Effector memory CD4-positive, alpha-beta T cell (primary cell): Measurements from ENCODE around the gene TMEM208.
A peak's percentile ranks its signal among the peaks of the same experiment; 100 is the strongest.

Experiments
- DNase-seq, 3 donors: peaks; one replicate each; pipeline ENCODE4 v3.0.0-alpha.2; 2020
- H3K27ac ChIP-seq: 2 replicates; pipeline ENCODE4 v1.7.0; 2013; ENCODE audit warnings: mild to moderate bottlenecking, low read length, moderate library complexity; ENCODE audit not compliant: insufficient read depth, poor library complexity, severe bottlenecking
- H3K27me3 ChIP-seq: replicated peaks from 2 replicates; pipeline ENCODE4 v1.7.0; 2013; ENCODE audit warnings: mild to moderate bottlenecking, low read length; ENCODE audit not compliant: insufficient read depth, control insufficient read depth, poor library complexity, severe bottlenecking
- H3K36me3 ChIP-seq: 2 replicates; pipeline ENCODE4 v1.7.0; 2013; ENCODE audit warnings: mild to moderate bottlenecking, low read length, moderate library complexity; ENCODE audit not compliant: control insufficient read depth, insufficient read depth
- H3K4me1 ChIP-seq: 2 replicates; pipeline ENCODE4 v1.7.0; 2013; ENCODE audit warnings: low read length, mild to moderate bottlenecking; ENCODE audit not compliant: control insufficient read depth, insufficient read depth, poor library complexity, severe bottlenecking
- H3K4me3 ChIP-seq: 2 replicates; pipeline ENCODE4 v1.7.0; 2013; ENCODE audit warnings: low read length, low read depth, mild to moderate bottlenecking; ENCODE audit not compliant: insufficient read depth, poor library complexity, severe bottlenecking
- H3K9me3 ChIP-seq: 2 replicates; pipeline ENCODE4 v1.7.0; 2013; ENCODE audit warnings: mild to moderate bottlenecking, low read length, moderate library complexity; ENCODE audit not compliant: control insufficient read depth

The TMEM208 gene

DNA sequence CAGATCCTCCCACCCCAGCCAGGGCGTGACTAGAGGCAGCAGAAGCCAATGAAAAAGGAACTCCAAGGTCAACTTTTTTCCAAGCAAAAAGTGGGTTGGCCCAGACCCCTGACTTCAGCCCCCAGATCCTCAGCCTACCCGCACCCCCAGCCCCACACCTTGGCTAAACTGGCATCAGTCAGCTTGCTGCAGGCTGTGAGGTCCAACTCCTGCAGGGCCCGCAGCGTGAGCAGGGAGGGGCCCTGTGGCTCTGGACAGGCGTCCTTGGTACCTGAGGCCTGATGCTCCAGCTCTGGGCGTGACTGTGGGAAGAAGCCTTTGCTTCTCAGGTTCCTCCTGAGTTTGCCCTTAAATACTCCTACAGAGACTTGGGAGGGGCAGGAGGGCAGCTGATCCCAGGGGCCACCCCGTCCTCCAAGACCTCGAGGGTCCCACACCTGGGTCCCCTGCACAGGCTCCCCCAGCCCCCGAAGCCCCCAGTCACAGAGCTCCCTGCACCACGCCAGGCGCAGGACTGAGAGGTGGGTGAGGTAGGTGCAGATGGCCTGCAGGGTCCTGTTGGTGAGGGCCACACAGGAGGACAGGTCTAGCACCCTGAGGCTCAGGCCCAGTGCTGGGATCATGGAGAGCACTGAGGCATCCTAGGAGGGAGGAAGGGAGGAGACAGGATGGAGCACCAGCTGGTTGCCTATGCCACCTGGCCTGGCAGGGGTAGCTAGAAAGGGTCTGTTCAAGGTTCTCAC is 18.6 kb upstream of the TMEM208 start:
- DNase-seq, result no peak
- H3K27ac ChIP-seq, result no peak overlapping the region
- H3K27me3 ChIP-seq, result no peaks in the 10 kb centered on the region
- H3K36me3 ChIP-seq, result peaks cover 6% of the 10 kb centered on the region
- H3K4me1 ChIP-seq, result no peaks in the 10 kb centered on the region
- no peak overlapping the region for H3K4me3 ChIP-seq
- H3K9me3 ChIP-seq, result no peaks in the 10 kb centered on the region

DNA sequence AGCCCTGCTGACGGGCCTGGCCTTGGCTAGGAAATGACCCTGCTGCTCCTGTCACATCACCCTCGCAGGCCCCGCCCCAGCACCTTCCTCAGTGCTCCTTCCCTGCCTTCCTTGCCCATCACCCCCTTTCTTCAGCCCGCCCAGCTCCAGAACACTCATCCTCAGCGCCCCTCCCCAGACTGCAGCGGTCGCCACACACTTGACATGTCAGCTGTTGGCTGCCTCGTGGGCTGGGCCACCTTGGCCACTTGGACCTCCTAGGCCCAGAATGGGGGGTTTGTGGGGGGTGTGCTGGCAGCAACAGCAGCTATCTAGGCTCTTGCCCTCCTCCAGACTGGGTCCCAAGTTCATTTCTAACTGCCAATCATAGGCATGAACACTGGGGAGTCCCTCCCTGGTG is 17.4 kb upstream of the TMEM208 start:
- Histone ChIP-seq H3K27ac (no peak overlapping the region), H3K27me3 (no peaks in the 10 kb centered on the region), H3K36me3 (no peaks in the 10 kb centered on the region), H3K4me1 (no peaks in the 10 kb centered on the region), H3K9me3 (no peaks in the 10 kb centered on the region), H3K4me3 (no peak overlapping the region)
- DNase-seq, result no peak

DNA sequence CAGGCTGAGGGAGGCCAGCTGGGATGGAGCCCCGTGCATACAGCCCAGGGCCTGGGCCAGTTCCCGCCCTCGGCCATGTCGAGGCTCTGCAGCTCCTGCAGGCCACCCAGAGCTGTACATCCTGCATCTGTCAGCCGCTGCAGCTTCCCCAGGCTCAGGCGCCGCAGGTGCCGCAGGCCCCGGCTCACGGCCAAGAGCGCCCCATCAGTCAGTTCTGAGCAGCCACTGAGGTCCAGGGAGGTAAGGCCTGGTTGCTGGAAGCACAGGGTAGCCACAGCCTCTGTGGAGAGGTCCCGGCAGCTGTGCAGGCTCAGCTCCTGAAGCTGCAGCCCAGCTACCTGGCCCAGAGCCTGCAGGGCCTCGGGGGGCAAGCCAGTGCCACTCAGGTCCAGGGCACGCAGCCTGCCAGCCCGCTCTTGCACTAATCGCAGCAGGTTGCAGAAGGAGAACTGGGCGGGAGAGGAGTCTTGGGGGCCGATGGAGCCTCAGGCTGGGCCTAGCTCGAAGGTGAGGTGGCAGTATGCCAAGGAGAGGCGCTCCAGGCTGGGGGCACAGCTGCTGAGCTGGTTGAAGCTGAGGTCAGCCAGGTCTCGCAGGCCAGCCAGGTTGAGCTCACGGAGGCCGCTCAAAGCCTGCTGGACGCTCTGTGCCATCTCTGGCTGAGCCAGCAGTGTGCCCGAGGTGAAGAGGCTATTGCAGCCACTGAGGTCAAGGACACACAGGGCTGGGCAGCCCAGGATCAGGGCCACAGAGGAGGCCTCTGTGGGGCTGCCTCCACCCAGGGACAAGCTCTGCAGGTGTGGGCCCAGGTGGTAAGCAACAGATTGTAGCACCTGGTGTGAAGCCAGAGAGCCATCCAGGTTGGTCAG is 16.6 kb upstream of the TMEM208 start:
- Histone ChIP-seq H3K27ac (no peak overlapping the region), H3K9me3 (no peaks in the 10 kb centered on the region), H3K36me3 (no peaks in the 10 kb centered on the region)

DNA sequence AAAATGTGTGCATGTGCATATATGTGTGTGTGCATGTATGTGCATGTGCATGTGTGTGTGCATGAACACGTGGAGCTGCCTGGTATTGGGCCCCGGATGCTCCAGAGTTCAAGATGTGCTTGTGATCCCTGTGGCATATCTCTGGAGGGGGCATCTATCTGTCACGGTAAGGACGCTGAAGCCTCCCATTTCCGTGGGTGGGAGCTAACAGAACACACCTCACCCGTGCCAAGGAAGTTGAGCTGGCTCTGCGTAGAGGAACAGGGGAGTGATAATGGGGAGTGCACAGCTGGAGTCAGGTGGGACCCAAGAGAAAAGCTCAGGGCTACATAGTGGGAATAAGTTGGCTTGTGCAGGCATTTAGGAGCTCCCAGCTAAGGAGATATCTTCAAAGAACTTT is 15.3 kb upstream of the TMEM208 start:
- no peak overlapping the region for H3K4me3 ChIP-seq

More for the DNA sequence above, 16.6 kb upstream of the TMEM208 start:
- Histone ChIP-seq H3K27me3 (no peaks in the 10 kb centered on the region), H3K4me1 (no peaks in the 10 kb centered on the region), H3K4me3 (no peak overlapping the region)
- DNase-seq, result no peak

DNA sequence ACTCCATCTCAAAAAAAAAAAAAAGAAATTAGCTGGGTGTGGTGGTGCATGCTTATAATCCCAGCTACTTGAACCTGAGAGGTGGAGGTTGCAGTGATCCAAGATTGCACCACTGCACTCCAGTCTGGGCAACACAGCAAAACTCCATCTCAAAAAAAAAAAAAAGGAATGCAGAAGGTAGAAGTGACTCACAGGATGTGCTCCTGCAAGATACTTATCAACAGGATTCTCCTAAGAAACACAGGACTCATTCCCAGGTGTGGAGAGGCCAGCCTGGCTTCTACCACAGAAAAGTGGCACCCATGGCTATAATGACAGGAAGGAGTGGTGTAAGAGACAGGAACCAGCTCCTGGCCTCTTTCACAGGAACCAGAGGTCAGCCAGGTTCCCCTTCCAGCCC is 14.2 kb upstream of the TMEM208 start:
- Histone ChIP-seq H3K36me3 (no peaks in the 10 kb centered on the region), H3K4me1 (no peaks in the 10 kb centered on the region), H3K27me3 (no peaks in the 10 kb centered on the region), H3K27ac (no peak overlapping the region), H3K9me3 (no peaks in the 10 kb centered on the region), H3K4me3 (no peak overlapping the region)
- DNase-seq, result no peak

More for the DNA sequence above, 15.3 kb upstream of the TMEM208 start:
- H3K9me3 ChIP-seq, result no peaks in the 10 kb centered on the region
- H3K27ac ChIP-seq, result no peak overlapping the region
- no peaks in the 10 kb centered on the region for H3K36me3 ChIP-seq
- no peaks in the 10 kb centered on the region for H3K27me3 ChIP-seq
- no peak for DNase-seq
- H3K4me1 ChIP-seq, result no peaks in the 10 kb centered on the region

DNA sequence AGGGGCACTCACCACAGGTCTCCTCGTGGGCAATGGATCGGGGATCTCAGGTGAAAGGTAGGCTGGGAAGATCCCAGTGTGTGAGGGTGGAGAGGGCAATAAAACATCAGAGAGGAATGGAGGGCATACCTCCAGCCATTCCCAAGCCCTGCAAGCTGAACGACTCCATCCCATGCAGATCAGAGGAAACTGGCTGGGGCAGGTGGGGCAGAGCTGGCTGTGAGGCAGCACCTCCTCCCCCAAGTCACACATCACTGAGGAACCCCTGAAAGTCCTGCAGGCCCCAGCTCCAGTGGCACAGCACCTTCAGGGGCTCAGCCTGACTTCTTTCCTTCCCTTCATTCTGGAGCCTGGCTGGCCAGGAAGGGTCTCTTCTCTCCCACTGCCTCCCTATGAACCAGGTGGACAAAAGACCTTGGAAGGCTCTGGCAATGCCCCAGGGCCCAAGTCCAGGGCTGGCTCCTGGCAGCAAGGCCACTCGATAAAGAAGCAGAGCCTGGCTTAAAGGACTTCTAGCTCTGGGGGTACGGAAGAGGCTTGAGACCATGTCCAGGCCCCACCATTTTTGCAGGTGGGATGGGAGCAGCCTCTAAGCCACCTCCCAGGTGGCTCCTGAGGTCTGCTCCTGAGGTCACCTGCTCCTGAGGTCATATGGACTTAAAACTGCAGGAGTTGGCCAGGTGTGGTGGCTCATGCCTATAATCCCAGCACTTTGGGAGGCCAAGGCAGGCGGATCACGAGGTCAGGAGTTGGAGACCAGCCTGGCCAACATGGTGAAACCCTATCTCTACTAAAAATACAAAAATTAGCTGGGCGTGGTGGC is 13.5 kb upstream of the TMEM208 start:
- Histone ChIP-seq H3K36me3 (no peaks in the 10 kb centered on the region), H3K27ac (no peak overlapping the region), H3K4me3 (no peak overlapping the region), H3K27me3 (no peaks in the 10 kb centered on the region), H3K4me1 (no peaks in the 10 kb centered on the region), H3K9me3 (no peaks in the 10 kb centered on the region)
- no peak for DNase-seq

DNA sequence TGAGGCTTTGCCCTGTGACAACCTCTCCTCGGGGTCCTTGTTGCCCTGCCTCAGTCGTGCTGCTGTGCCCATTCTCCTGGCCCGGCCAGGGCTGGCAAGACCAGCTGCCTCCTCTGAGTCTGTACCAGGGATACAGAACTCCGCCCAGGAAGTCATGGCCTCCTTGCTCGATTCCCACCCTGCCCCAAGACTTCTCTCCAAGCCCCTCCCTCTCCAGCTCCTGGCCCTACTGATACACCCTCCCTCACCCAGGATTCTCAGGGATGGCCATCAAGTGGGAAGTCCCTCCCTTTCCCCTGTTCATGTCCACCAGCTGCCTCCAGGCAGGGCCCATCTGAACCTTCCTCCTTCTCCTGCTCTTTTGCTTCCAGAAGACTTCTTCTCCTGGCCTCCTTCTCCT is 11.2 kb upstream of the TMEM208 start:
- H3K4me1 ChIP-seq, result no peaks in the 10 kb centered on the region
- no peaks in the 10 kb centered on the region for H3K9me3 ChIP-seq

DNA sequence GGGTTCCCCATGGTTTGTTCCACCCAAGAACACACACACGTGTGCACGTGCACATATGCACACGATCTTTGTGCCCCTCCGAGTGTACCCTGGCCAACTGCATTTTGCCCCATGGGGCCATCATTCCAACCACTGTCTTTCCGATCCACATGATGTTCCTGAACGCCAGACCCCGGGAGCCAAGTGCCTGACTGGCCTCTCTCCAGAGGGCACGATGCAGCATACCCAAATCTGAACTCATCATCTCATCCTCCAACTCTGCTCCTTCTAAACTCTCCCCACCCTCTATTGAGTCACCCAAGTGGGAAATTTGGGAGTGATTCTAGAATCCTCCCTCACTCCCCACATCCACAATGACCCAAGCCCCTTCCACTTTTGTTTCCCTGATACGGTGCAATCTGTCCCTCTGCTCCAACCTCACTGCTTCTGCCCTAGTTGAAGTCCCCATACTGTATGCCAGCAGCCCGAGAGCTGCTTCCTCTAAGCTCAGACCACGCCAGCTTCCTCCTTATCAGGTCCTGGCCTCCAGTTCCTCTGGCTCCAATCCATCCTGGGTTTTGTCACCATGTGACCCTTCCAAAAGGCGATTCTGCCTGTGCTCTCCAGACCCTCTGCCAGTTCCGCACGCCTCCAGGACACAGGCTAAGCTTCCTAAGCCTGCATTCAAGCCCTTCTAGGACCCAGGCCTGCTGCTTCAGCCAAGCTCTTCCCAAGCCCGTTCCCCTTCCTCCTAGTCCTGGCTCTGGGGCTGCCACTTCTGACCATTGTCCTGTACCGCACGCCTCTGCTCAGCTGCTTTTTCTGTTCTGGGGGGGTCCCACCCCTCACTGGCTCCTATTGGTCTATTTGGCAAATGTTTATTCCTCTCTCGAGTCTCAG is 10.1 kb upstream of the TMEM208 start:
- Histone ChIP-seq H3K27ac (no peak overlapping the region), H3K4me3 (no peak overlapping the region)

More for the DNA sequence above, 11.2 kb upstream of the TMEM208 start:
- no peak overlapping the region for H3K27ac ChIP-seq
- no peak overlapping the region for H3K4me3 ChIP-seq
- no peaks in the 10 kb centered on the region for H3K27me3 ChIP-seq
- no peak for DNase-seq
- H3K36me3 ChIP-seq, result no peaks in the 10 kb centered on the region

DNA sequence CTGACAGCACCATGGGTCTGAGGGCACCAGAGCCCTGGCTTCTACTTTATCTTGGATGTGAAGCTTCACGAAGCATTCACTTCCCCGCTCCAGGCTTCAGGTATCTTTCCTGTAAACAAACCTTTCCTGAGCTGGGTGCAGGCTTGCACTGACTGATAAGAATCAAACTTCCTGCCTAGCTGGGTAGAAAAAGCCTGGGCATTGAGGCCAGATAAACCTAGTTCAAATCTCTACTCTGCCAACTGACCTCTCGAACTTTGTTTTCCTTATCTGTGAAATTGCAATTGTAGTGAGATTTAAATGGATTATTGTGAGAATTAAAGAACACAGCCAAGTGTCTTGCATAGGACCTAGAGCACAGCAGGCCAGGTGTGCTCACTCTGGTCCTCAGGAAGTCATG is 2.9 kb upstream of the TMEM208 start:
- DNase-seq, result no peak
- Histone ChIP-seq H3K4me3 (no peak overlapping the region), H3K4me1 (peaks cover 21% of the 10 kb centered on the region), H3K36me3 (peaks cover 10% of the 10 kb centered on the region), H3K27me3 (no peaks in the 10 kb centered on the region), H3K27ac (peak overlapping the region; percentile 46), H3K9me3 (no peaks in the 10 kb centered on the region)

More for the DNA sequence above, 10.1 kb upstream of the TMEM208 start:
- no peaks in the 10 kb centered on the region for H3K4me1 ChIP-seq
- DNase-seq, result no peak
- no peaks in the 10 kb centered on the region for H3K27me3 ChIP-seq
- no peaks in the 10 kb centered on the region for H3K9me3 ChIP-seq
- H3K36me3 ChIP-seq, result no peaks in the 10 kb centered on the region
